GM12872 (cell line): Measurements from ENCODE around the gene PLA2G12A.

Experiments used
- CTCF ChIP-seq: IDR thresholded peaks from 3 replicates; pipeline ENCODE4 v1.5.1; 2011; ENCODE audit warnings: low read depth, mild to moderate bottlenecking, low read length, moderate library complexity; ENCODE audit not compliant: insufficient read depth

Gene PLA2G12A

DNA sequence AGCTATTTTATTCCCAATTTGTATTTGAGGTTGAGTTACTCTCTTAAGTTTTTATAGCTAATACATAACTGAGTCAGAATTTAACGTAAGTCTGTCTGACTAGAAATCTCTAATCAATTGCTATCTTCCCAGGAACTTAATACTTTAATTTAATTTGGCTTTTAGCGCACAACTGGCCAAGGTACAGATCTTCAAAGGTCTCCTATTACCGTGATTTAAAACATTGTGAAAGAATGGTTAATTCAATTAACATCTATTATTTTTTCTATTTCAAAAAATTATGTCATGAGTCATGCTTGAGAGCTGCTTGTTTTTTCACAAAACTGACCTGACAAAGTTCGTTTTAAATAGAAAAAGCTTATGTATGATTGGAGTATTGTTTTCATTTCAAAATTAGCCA is 22.0 kb upstream of the PLA2G12A start:
- TF ChIP-seq CTCF = no peak

GRCh38 chr4:109750652-109751244 is 20.9 kb upstream of the PLA2G12A start:
- no peak for TF ChIP-seq CTCF

- TF ChIP-seq CTCF = no peak
Observed at GRCh38 chr4:109749388-109750082, 19.7 kb upstream of the PLA2G12A start.

DNA sequence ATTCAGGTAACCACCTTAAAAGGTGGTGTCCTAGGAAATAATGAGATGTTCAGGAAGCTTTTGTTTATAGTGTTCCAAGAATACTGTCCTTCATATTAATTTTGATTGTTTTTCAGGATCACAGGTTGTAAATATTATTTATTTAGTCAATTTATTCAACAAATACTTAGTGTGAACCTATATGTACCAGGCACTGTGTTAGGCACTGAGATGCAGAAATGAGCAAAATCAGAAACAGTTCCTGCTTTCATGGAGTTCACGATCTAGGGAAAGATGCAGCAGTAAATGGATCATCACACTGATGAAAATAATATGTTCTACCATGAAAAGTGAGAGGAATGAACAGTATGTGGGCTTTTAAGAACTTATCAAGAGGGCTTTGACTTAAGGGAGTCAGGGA is 18.2 kb upstream of the PLA2G12A start:
- TF ChIP-seq CTCF = no peak

DNA sequence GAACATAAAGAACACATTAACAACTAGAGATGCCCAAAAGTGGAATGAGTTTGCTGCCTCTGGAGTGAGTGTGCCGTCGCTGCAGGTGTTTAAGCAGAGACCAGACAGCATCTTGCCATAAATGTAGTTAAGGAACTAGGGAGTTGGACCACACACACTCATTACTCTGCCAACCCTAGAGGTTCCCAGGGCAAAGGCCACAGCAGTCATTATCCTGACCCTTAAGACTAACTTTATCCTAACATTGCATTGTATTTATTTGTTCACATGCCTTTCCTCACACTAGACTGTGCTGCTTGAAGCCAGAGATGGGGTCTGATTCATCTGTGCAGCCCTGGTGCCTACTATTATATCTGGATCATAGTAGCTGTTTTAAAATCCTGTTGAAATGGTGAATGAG is 16.9 kb upstream of the PLA2G12A start:
- no peak for TF ChIP-seq CTCF

- no peak for TF ChIP-seq CTCF
Observed at GRCh38 chr4:109745830-109746229, 16.0 kb upstream of the PLA2G12A start.

DNA sequence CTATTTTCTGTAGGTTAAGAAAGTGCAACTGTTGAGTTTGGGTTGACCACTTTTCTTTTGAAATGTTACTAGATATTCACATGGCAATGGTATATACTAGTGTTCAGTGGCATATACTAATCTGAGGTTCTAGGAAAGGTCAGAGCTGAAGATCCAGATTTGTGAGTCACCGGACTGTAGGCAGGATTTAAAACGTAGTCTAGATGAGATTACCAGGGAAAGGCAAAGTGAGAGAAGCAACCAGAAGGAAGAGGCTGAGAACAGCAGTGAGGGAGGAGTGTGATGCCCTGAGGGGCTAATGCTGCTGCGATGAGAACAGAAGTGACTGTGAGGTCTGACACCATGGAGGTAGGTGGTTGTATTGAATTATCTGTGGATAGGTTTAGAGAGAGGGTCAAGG is 9.7 kb upstream of the PLA2G12A start:
- no peak for TF ChIP-seq CTCF
